Subcutaneous adipose tissue (tissue), 4 donors: ENCODE data around the gene OR13A1. TPM values are rescaled to one million over a fixed set of nuclear protein-coding genes. Genes with fewer than 3 reads are reported as not detected.

ENCODE experiments used
- CTCF ChIP-seq: fragments of 450-650 bp; IDR thresholded peaks from one replicate; pipeline ENCODE4 v1.5.1; 2016; ENCODE audit warnings: low read depth, mild to moderate bottlenecking, control low read depth, antibody characterized with exemption, moderate library complexity
- total RNA-seq, 4 donors: library from RNA; depleted of rRNA; stranded (reverse); fragments of >200 nt; gene quantifications; one replicate each; pipeline ENCODE4 v1.1.0, GENCODE V29; 2016

Gene OR13A1
- total RNA-seq, 4 donors from 2014 or later, result not detected

GRCh38 chr10:45256246-45256645 is 59.2 kb downstream of the OR13A1 start:
- no peak for TF ChIP-seq CTCF

- TF ChIP-seq CTCF, result no peak
These were observed 59.7 kb downstream of the OR13A1 start for GRCh38 chr10:45255706-45256105.

DNA sequence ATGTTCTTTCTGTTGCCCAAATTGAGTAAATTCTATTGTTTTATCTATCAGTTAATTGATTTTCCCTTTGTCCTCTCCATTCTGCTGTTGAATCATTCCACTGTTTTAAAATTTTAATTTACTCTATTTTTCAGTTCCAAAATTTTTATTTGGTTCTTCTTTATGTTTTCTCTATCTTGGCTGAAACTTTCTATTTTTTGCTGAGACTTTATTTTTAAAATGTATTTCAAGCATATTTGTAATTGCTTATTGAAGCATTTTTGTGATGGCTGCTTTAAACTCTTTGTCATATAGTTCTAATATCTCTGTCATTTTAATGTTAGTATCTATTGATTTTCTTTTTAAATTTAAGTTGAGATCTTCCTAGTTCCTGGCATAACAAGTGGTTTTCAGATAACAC is 60.5 kb downstream of the OR13A1 start:
- no peak for TF ChIP-seq CTCF

- no peak for TF ChIP-seq CTCF
These were observed 62.1 kb downstream of the OR13A1 start for GRCh38 chr10:45253183-45253914.

Other genes with a start within 250 kb of the OR13A1 start
- gene ALOX5, start 58.6 kb upstream of the OR13A1 start, total RNA-seq, result 10 to 100 TPM; 31.8 to 63.9 (median 41.1) TPM